A673 (cell line): Measurements from ENCODE around the gene TMEM248. TPM values are rescaled to one million over a fixed set of nuclear protein-coding genes. Genes with fewer than 3 reads are reported as not detected.
"Not testable (repeated sequence)": the region's sequence is repeated elsewhere in the genome, so short reads cannot be mapped to it uniquely, and the experiment has no call there.

Experiments used
- BruUV-seq: library from RNA; stranded (reverse); fragments of 400-500 nt; replicated peaks from 2 replicates; lab custom pipeline; 2021; lab: Mats Ljungman, UMichigan
- CTCF ChIA-PET: fragments of 300-600 bp; sonication (Branson Sonifier 250); formaldehyde crosslinking; loops from one replicate; lab custom pipeline; 2022; ENCODE audit warnings: antibody characterized with exemption; lab: Charles Lee
- POLR2A ChIA-PET: fragments of 300-600 bp; sonication (Branson Sonifier 250); formaldehyde crosslinking; loops from one replicate; lab custom pipeline; 2022; ENCODE audit warnings: antibody characterized with exemption; ENCODE audit not compliant: low non-redundant PET; lab: Charles Lee
- DNase-seq: peaks from one replicate; pipeline ENCODE4 v3.0.0-alpha.2; 2015; ENCODE audit warnings: low spot score
- H3K27ac ChIP-seq: fragments of 200-600 bp; sonication (generic); 2 replicates; pipeline ENCODE4 v1.5.1; 2016; ENCODE audit warnings: mixed run types, low read depth, mild to moderate bottlenecking, mixed read lengths, antibody characterized with exemption, low read length; ENCODE audit not compliant: poor library complexity, severe bottlenecking
- H3K27me3 ChIP-seq: fragments of 200-600 bp; sonication (generic); replicated peaks from 2 replicates; pipeline ENCODE4 v1.6.1; 2017; ENCODE audit warnings: mixed run types, low read depth, mild to moderate bottlenecking, mixed read lengths, antibody characterized with exemption, low read length; ENCODE audit not compliant: insufficient read depth, poor library complexity
- H3K36me3 ChIP-seq: fragments of 200-600 bp; sonication (generic); 2 replicates; pipeline ENCODE4 v1.6.1; 2016; ENCODE audit warnings: mixed run types, mild to moderate bottlenecking, mixed read lengths, antibody characterized with exemption, low read length; ENCODE audit not compliant: insufficient read depth, poor library complexity, severe bottlenecking
- H3K4me1 ChIP-seq: fragments of 200-600 bp; sonication (generic); 2 replicates; pipeline ENCODE4 v1.6.1; 2017; ENCODE audit warnings: mixed run types, mild to moderate bottlenecking, mixed read lengths, antibody characterized with exemption, low read length; ENCODE audit not compliant: insufficient read depth, poor library complexity, severe bottlenecking
- H3K4me3 ChIP-seq: fragments of 200-600 bp; sonication (generic); 2 replicates; pipeline ENCODE4 v1.5.1; 2016; ENCODE audit warnings: low read depth, mixed run types, mild to moderate bottlenecking, mixed read lengths, low read length; ENCODE audit not compliant: poor library complexity, severe bottlenecking
- H3K9me3 ChIP-seq: fragments of 200-600 bp; sonication (generic); 2 replicates; pipeline ENCODE4 v1.6.1; 2016; ENCODE audit warnings: mixed run types, low read depth, mild to moderate bottlenecking, mixed read lengths, antibody characterized with exemption, low read length; ENCODE audit not compliant: poor library complexity, severe bottlenecking
- EZH2 ChIP-seq: fragments of 200-600 bp; sonication (generic); IDR thresholded peaks from 2 replicates; pipeline ENCODE4 v1.6.1; 2017; ENCODE audit warnings: borderline replicate concordance, low read depth, mild to moderate bottlenecking, mixed read lengths, antibody characterized with exemption, low read length; ENCODE audit not compliant: poor library complexity, severe bottlenecking
- intact Hi-C: fragments of 100-400 bp; cut with micrococcal nuclease; formaldehyde crosslinking; loops from one replicate; pipeline ENCODE4 v1.10.0; 2022; ENCODE audit not compliant: unreplicated experiment
- total RNA-seq: library from RNA; stranded (reverse); gene quantifications from 2 replicates; pipeline ENCODE4 v1.2.3, GENCODE V29; 2021
- TF ChIP-seq, protein P1 (sequence below): fragments of 300-800, 200-600 bp; sonication (generic); conservative IDR thresholded peaks from 2 replicates; pipeline ENCODE4 v1.5.1; 2017; ENCODE audit warnings: low read depth, mild to moderate bottlenecking, antibody characterized with exemption, low read length, moderate library complexity, mixed read lengths

TMEM248 gene
- total RNA-seq, 1 experiment from 2014 or later = 77.0 TPM

DNA sequence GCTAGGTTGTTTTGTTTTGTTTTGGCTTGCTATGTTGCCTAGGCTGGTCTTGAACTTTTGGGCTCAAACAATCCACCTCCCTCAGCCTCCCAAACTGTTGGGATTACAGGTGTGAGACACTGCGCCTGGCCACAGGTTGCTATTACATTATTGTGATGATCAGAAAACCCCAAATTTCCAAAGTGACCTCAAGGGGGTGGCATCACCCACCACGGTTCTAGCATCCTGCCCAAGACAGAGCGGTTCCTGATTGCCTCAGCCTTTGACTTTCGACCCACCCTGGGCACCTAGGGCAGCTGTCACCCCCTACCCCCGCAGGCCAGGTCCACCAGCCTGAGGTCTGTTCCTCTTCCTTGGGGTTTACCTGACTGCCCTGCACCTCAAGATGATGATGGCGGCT lies 46.0 kb downstream of the TMEM248 start:
- H3K27ac ChIP-seq = no peak overlapping the region
- POLR2A ChIA-PET = no interaction called here
- no peaks in the 10 kb centered on the region for H3K4me1 ChIP-seq
- H3K9me3 ChIP-seq = no peaks in the 10 kb centered on the region
- BruUV-seq = no TSS peak
- H3K27me3 ChIP-seq = no peaks in the 10 kb centered on the region
- CTCF ChIA-PET = no interaction called here
- H3K36me3 ChIP-seq = no peaks in the 10 kb centered on the region
- TF ChIP-seq, protein P1, sequence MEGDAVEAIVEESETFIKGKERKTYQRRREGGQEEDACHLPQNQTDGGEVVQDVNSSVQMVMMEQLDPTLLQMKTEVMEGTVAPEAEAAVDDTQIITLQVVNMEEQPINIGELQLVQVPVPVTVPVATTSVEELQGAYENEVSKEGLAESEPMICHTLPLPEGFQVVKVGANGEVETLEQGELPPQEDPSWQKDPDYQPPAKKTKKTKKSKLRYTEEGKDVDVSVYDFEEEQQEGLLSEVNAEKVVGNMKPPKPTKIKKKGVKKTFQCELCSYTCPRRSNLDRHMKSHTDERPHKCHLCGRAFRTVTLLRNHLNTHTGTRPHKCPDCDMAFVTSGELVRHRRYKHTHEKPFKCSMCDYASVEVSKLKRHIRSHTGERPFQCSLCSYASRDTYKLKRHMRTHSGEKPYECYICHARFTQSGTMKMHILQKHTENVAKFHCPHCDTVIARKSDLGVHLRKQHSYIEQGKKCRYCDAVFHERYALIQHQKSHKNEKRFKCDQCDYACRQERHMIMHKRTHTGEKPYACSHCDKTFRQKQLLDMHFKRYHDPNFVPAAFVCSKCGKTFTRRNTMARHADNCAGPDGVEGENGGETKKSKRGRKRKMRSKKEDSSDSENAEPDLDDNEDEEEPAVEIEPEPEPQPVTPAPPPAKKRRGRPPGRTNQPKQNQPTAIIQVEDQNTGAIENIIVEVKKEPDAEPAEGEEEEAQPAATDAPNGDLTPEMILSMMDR = no peak
- no peak for TF ChIP-seq EZH2
- no peak overlapping the region for H3K4me3 ChIP-seq
- no peak for DNase-seq
- intact Hi-C loops = no loop called here

DNA sequence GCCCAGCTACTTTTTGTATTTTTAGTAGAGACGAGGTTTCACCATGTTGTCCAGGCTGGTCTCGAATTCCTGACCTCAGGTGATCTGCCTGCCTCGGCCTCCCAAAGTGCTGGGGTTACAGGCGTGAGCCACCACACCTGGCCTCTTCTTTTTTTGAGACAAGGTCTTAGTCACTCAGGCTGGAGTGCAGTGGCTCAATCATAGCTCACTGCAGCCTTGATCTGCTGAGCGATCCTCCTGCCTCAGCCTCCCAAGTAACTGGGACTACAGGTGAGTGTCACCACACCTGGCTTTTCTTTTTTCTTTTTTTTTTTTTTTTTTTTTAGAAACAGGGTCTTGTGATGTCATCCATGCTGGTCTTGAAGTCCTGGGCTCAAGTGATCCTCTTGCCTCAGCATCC lies 48.0 kb downstream of the TMEM248 start:
- H3K27me3 ChIP-seq, H3K9me3 ChIP-seq, H3K27ac ChIP-seq, H3K4me1 ChIP-seq, H3K4me3 ChIP-seq, CTCF ChIA-PET, BruUV-seq, DNase-seq, intact Hi-C loops, H3K36me3 ChIP-seq: not testable (repeated sequence)
- POLR2A ChIA-PET = interaction anchor here (0.7 kb wide), 1 partner anchor 27 kb away, joined by 9 read pairs; the partner anchor contains the start of gene SBDS

DNA sequence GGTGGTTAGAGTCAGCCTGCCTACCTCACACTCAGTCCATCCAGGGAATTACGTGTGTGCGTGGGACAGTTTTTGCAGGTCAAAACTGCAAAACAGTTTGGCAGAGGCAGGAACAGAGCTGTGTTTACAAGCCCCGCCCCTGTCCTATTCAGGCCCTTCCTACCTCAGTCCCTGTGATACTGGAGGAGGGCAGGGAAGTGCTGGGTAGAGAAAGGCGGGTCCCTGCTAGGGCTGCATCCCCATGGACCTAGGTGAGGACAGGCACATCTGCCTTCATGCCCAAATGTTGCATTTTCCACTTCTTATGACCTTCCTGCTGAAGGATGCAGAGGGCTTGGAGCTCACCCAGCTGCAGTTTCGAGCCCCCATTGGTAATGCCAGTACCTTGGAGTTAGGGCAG lies 49.3 kb downstream of the TMEM248 start:
- Histone ChIP-seq H3K4me3 (no peak overlapping the region), H3K36me3 (no peaks in the 10 kb centered on the region), H3K9me3 (no peaks in the 10 kb centered on the region), H3K27ac (no peak overlapping the region), H3K27me3 (no peaks in the 10 kb centered on the region), H3K4me1 (no peaks in the 10 kb centered on the region)
- no TSS peak for BruUV-seq
- intact Hi-C loops = no loop called here
- TF ChIP-seq, protein P1 = no peak
- no peak for TF ChIP-seq EZH2
- ChIA-PET POLR2A (interaction anchor here (0.5 kb wide), 1 partner anchor 512 kb away, joined by 5 read pairs; no protein-coding TSS in a partner anchor), CTCF (no interaction called here)
- no peak for DNase-seq

DNA sequence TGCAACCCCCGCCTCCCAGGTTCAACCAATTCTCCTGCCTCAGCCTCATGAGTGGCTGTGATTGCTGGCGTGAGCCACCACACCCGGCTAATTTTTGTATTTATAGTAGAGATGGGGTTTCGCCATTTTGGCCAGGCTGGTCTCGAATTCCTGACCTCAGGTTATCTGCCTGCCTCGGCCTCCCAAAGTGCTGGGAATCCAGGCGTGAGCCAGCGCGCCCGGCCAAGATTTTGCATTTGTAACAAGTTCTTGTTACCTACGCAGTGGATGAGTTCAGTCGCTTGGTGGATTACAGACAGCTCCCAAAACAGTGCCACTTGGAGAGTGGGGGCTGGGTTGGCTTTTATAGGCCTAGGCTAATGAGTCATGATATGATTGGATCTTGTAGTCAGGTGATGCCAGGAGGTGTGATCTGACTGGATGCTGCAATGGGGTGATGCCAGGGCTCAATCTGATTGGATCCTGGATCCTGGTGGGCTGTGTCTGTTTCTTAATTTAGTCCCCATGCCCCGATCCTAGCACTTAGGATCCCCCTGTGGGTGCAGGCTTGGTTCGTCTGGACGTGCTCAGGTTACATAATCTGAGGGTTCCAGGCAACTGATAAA lies 54.1 kb downstream of the TMEM248 start:
- no peak overlapping the region for H3K4me3 ChIP-seq
- POLR2A ChIA-PET = no interaction called here

DNA sequence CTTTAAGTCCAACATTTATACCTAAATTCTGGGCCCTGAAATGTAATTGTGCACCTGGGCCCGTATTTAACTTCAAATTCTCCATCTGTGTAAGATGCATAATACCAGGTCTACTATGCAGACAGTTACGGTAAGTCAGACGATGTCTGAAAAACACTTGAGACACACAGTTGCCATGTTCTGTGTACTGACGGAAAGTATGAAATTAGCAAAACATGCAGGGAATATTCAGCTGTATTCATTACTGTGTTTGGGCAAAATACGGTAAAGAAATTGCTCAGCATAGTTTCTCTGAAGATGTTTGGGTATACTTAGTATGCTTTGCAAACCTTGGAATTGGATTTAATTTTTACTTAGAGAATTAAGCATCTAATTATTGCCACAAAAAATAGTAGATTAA lies 57.3 kb downstream of the TMEM248 start:
- POLR2A ChIA-PET, intact Hi-C loops, DNase-seq, H3K9me3 ChIP-seq, H3K27ac ChIP-seq, CTCF ChIA-PET, H3K27me3 ChIP-seq, H3K4me3 ChIP-seq, BruUV-seq, H3K4me1 ChIP-seq, H3K36me3 ChIP-seq: not testable (repeated sequence)

More for the DNA sequence above, 54.1 kb downstream of the TMEM248 start:
- peak; percentile 45 for DNase-seq
- intact Hi-C loops = no loop called here
- BruUV-seq = no TSS peak
- CTCF ChIA-PET = no interaction called here
- TF ChIP-seq, protein P1 = no peak
- TF ChIP-seq EZH2 = no peak
- Histone ChIP-seq H3K27ac (no peak overlapping the region), H3K36me3 (no peaks in the 10 kb centered on the region), H3K4me1 (no peaks in the 10 kb centered on the region), H3K9me3 (peaks cover 2% of the 10 kb centered on the region), H3K27me3 (no peaks in the 10 kb centered on the region)
